Dedifferentiated amniotic fluid mesenchymal stem cell (primary cell): Measurements from ENCODE around the gene CRIM1.

Experiments used
- DNase-seq: peaks from one replicate; pipeline ENCODE4 v3.0.0-alpha.2; 2016; ENCODE audit errors: extremely low spot score

The CRIM1 gene

DNA sequence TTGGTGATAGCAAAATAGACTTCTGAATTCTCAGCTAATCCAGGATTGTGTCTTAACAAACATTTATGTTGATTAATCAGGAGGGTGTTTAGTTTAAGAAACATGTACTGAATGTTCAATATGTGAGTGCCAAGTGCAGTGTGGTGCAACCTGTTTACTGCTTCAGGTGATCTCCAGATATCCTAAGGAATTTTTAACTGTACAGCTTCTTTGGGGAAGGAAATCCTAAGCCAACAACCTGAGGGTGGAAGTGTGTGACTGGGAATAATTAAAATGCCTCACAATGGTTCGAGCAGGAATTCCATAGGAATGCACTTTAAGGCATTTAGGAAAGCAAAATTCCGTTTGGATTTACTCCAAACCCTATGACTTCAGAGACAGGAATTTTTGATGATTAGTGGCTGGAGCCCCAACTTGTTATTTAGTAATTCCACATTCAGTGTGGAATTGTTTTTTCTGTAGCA is 16.4 kb downstream of the CRIM1 start:
- peak; percentile 83 for DNase-seq

DNA sequence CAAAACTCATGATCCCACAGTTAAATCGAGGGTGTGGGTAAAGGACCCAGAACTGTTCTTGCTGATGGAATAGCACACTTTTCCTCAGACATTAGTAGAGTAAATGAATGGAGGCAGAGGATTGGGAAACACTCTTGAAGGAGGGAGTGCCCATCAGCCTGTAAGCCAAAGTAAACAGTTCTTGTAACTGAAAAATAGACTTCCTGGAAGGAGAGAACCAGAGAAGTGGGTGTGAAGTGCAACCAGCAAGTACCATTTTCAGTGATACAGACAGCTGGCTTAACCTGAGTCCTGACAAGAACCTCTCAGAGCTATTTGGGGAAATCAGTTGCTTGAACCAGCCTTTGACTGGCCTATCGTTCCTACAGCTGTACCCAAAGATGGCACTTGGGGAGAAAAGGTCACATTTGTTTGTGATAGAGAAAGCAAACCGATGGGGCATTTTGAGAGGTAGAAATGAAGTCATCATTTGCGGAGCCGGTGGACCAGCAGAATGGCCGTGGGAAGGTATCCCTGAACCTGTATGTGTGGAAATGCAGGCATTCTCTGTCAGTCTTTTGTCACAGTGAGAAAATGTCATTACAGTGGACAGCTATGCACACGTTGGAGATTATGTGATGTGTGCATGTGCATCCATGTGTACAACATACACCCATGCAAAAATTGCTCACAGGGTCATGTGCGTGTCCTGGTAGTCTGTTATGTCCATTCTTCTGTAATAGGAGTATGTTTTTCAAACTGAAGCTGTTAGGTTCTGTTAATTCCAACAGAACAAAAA is 17.8 kb downstream of the CRIM1 start:
- DNase-seq: peak; percentile 76

DNA sequence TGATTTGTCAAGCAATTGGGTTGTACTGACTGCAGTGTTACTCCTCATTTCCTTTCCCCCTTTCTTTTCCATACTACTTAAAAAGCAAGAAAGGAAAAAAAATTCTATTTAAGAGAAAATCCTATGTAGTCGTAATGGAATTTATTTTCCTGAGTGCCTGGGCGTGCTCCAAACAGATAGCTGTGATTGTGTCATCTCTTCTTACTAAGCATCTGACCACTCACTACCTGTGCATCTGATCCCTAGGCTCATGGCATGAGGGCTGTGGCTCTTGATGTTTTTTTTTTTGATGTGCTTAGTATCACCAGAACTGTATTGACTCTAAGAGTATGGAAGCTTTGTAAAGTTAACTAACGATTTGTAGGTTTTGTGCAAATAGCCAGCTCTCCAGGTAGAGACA is 19.0 kb downstream of the CRIM1 start:
- DNase-seq: no peak

DNA sequence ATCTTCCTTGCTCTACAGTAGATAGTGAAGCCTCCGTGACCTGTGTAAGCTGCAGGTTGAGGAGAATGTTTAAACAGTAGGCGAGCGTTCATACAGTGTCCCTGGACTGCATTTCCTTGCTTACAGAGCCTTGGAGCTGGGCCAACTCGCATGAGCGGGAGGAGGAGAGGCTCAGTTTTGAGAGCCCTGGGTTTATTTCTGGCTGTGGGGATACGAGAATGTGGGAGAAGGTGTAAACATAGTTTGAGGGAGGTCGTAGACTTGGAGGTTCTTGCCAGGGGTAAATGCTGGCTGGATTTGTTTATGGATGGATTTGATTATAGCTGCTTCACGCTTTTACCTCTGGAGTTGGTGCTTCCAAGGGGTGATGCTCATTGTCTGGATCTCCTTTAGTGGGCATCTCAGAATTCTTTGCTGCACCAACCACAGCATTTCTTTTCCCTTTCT is 20.8 kb downstream of the CRIM1 start:
- DNase-seq: no peak

DNA sequence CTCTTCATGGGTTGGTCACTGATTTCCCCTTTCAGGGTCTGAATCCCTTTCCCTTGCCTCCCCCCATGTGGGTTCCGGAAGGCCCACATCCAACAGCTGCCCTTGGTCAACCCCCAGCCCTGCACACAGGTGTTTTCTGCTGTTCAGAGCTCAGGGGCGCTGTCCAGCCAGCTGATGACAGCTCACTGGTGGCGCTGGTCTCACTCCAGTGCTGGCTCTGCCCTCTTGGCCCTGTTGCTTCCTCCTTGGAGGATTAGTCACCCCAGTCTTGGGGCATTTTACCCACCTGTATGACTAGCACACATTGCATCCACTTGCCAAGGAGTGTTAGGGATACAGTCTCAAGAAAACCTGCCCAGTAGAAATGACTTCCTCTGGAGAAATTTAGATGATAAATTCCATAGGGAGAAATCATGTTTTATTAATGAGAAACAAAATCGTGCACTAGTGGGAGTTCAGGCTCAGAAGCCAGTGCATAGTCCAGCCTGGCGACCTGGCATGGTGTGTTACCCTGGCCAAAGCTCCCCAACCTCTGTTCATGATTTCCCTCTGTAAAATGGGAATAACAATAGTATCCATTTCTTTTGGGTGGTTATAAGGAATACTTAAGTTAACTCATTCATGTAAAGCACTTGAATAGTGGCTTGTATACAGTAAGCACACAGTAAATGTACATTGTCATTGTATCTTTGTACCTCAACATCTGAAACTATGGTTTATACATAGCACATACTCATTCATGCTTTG is 21.6 kb downstream of the CRIM1 start:
- DNase-seq: no peak

DNA sequence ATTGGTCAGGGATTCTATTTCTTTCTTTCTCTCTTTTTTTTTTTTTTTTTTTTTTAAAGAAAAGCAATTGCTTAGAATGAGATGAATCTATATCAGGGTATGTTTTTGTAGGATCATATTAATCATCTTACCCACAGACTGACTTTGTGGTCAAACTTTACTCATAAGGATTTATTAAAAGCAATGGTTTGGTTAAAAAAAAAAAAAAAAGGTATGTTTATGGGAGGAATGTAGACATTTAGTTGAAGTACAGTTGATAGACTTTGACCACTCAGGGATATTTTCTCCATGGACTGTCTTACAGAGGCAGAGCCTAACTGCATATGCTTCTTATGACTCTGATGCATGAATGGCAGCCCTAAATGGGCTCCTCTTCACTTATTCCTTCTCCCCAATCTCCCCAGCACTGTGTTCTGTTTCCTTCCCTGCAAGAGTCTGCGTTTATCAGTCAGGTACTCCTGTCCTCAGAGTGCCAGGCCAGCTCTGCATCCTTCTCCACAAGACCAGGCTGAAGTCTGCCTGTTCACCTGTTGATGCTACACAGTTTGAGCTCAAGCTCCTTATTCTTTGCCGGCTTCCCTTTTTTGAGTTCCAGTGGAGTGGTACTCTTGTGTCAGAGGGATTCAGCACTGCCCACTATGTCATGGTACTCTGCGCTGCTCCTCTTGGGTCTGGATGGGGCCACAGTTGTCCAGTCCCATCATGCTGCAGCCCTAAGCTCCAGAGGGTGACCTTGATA is 24.3 kb downstream of the CRIM1 start:
- no peak for DNase-seq

DNA sequence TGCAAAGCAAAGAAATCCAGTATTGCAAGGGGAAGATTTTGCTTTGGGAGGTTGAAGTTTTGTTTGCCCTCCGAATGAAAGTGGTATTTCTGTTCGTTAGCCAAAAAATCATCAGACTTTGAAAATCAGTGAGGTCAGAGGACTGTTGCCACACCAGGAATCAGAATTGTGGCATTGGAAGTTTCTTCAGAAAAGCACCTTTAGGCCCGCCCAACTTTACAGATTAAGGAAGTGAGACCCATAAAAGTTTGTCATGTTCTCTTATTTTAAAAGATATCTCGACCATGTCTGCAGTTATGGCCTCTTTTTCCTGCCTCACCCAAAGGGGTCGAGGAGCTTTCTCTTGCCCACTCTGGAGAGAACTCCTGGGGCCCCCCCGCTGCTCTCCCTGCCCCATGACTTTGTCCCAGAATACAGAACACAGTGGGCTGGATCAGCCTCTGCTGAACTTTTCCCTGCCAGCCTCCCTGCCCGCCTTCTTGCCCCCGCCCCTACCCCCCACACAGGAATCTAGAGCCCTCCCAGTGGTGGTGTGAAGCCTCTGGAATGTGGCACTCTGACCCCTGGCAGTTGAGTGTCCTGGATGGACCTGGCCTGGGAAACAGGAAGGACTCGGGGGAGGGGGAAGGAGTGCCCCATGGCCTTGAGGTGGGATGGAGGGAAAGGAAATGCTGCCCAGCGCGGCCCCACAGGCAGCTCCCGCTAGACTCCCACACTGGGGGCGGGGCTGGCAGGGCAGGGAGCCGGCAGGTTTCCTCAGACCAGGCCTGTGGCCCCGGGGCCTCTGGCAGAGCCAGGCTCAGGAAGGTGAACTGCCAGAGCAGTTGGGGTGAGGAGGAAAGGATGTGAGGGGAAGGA is 25.3 kb downstream of the CRIM1 start:
- DNase-seq: no peak

DNA sequence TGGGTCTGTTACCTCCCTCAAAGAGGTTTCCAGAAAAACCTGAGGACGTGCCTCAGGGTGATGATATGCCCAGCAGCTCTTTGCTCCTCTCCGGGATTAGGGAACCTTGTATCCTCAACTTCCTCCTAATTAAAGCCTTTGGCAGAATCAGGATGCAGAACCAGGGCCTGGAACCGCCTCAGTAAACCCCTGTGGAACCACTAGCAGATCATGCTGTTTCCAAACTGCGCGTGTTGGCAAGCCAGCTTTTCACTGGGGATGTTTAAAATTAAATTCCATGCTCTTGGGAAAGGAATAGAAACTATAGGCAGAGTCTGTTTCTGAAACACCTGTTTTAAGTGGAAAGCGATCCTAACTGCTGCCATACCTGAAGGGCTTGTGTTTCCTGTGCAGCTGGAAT is 26.4 kb downstream of the CRIM1 start:
- no peak for DNase-seq

DNA sequence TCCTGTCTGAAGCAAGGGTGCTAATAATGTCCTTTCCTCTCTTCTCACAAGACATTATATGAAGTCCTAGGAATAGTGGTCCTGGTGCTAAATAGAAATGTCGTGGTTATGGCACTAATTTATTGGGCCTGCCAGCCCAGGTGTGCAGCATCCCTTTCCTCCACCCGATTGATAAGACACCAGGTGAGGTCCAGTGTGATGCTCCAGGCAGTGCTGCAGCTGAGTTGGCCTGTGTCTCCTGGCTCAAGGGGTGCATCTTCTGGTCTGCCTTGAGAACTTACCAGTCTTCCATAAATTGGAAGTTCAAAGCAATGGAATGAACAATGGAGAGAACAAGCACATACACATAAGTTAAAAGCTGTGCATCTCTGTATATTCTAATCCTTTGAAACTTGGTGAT is 26.9 kb downstream of the CRIM1 start:
- DNase-seq: no peak

DNA sequence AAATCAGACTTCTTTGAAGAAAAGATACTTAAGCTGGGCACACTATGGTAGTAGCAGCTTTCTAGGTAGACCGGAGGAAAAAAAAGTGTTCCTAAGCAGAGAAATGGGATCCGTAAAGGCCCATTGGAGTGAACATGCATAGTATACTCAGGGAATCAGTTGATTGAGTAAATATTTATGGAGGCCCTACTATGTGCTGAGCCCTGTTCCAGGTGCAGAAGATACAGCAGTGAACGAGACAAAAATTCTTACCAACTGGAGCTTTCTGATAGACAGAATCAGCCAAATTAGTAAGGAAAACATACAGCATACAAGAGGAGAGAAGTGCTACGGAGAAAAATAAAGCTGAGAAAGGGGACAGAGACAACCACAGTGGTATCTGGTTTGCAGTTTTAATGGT is 28.1 kb downstream of the CRIM1 start:
- DNase-seq: no peak

DNA sequence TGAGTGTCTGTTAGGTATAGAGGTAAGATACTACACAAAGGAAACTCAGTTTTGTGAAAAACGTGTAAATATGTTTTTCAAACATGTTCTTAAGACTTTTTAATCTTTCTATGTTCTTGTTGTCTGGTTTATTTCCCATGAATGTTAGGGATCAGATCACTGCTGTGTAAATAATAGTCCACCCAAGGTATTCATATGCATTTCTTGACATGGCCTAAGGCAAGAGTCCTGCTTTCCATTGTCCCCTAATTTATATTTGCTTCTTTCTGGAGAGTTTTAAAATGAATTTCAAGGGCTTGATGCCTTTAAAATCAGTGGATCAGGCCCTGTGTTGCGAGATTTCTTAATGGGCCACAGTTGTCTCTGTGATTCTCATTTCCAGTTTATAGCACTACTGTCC is 28.9 kb downstream of the CRIM1 start:
- DNase-seq: no peak

DNA sequence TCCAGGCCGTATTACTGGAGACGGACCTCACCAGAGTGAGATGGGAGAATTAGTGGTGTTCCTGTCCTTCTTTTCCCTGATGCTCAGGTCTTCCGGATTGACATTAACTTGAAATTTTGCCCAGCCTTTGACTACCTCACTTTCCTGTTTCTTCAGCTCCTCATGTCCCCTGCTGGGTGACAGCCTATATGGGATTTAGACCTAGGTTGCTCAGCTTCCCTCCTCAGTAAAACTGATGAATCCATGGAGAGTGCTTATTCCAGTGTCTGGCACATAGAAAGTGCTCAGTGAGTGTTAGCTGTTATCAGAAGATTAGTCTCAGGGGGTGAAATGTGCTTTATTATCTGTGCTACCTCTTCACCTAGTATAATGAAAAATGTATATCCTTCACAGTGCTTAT is 30.0 kb downstream of the CRIM1 start:
- DNase-seq: no peak

DNA sequence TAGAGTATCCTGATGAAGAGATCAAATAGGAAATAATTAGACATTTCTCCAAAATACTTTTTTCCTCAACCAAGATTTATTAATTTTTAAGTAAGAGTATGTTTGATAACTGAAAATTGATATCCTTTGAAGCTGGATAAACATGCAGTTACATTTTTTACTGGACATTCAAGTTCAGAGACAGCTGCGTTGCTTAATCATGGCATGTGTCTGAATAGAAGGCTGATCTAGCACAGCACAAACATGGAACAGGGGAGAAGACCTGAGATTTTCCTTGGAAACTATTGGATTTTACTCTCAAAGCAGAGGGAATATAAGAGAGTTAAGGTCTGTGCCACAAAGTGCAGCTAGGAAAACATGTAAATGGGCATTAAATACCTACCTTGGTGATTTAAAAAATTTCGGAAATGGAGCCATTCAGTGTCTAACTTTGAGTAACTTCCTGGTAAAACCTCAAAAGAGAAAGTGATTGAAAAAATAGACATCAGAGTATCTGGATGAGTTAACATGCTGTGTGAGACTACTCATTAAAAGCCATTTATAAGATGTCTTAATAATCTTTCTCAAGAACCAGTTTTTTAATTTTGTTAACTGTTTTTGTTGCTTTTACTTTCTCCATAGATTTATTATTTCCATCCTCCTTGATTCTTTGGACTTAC is 31.8 kb downstream of the CRIM1 start:
- no peak for DNase-seq

DNA sequence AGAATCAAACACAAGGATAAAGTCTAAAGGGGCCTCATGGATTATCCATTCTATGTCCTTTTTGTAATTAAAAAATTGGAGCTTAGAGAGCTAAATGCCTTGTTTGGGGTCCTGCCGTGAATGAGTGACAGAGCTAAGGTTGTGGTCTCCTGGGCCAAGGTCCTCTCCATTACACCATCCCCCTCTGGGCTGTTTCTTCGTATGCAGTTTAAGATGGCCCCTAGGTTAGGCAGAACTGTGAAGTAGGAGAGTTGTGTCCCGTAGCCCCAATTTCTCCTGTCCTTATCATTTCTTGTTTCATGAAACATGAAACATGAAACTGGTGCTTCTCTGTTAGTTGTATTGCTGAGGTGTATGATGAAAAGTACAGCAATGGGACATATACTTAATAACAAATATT is 32.9 kb downstream of the CRIM1 start:
- no peak for DNase-seq

DNA sequence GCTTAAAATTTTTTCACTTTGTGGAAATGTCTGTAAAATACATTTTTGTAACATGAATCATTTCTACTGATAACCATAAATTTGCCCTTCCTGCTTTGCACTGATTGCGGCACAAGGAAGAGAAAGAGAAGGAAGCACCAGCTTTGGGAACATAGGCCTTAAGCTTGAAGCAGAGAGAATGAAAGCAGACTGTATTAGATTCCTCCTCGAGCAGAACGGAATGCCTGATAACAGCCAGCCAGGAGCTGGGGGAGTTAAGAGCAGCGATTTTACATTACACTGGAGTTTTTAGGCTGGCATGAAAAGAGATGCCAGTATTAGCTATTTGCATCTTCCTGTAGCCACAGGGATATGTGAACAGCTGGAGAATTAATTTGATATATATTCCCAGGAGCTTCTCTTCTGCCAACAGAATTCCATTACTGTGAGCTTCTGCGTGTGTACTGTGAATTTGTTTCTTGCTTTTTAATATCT is 33.5 kb downstream of the CRIM1 start:
- DNase-seq: peak; percentile 54

DNA sequence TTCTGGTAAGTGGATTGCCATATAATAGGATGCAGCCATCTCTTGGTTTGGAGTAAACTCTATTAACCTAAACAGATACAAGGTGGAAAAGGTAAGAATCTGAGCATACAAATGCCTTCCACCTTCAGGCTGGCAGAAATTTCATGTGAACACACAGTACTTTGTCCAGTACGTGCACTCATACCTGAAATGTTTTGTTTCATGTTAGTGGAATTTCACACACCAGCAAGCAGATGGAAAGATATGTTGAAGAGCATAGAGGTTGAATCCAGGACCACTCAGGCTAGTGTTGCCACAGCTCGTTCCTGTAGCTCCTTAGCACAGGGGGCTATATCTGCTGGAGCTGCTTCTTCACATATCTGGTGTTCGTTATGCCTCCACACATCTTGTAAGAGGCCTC is 34.0 kb downstream of the CRIM1 start:
- DNase-seq: no peak

DNA sequence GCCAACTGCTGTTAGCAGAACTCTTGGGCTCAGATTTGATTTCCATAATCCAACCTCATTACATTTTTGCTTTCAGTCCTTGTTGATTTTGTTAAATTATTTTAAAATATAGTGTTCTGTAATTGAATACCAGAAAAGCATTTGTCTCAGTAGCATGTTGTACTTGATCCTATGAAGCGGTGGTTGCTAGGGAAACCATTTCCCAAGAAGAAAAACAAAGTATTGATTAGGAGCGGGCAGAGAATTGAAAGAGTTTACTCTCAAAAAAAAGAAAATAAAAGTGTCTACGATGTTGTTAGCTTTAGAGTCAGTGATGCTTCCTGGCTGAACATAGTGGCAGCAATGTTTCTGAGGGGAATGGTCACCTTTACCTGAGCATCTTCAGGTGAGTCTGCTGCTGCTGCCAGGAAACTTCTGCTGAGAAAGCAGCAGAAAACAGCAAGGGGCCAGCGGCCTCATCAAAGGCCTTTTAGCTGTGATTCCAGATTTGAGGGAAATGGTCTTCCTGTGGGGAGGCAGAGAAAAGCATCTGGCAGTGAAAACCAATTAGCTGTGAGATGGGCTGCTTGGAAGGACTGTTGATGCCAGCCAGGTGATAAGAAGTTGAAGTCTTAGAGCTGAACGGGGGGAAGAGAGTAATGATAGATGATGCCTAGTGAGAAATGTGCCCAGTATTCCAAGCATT is 37.1 kb downstream of the CRIM1 start:
- no peak for DNase-seq

DNA sequence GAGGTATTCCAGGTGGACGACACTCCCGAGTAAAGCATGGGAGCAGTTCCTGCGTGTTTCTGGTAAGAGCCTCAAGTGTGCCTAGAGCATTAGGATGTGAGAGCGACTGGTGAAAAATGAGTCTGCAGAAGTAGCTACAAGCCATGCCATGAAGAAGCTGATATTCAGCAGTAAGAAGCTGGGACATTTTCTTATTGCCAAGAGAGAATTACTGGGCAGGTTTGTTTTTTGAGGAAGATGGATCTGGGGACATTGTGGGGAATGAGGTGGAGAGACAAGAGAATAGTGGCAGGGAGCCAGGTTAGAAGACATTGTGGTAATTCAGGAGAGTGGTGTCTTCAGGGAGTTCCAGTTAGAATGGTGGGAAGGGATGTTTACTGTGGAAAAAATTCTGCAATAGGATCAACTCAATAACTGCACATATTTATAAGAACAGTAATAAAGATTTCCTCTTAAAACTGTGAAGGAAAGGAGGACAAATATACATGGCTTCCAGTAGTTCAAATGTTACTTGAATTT is 38.2 kb downstream of the CRIM1 start:
- DNase-seq: no peak

DNA sequence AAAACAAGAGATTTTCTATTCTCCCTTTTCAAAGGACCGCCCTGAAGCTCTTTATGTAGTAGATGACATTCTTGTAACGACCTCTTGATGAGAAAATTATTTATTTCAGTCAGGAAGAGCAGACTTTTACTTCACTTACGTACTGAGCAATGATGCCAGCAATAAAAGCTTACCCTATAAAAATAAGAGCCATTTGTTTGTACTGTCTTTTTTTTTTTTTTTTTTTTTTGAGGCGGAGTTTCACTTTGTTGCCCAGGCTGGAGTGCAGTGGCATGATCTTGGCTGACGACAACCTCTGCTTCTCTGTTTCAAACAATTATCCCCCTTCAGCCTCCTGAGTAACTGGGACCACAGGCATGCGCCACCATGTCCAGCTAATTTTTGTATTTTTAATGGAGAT is 39.2 kb downstream of the CRIM1 start:
- DNase-seq: no peak

DNA sequence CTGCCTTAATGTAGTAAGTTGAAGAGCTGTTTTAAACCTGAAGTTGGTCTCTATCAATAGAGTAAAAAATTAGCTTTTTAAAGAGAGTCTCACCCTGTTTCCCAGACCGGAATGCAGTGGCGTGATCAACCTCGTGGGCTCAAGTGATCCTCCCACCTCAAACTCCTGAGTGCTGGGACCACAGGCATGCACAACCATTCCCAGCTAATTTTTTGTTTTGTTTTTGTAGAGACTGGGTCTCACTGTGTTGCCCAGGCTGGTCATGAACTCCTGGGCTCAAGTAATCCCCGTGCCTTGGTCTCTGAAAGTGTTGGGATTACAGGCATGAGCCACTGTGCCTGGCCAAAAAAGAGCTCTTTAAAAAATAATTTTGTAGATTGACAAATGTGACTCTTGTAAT is 40.3 kb downstream of the CRIM1 start:
- no peak for DNase-seq
